NK-92 treated with Interleukin-12 subunit alpha and Interleukin-12 subunit beta, amount 100 ng/mL, for 24 hours (cell line): ENCODE measurements around the gene DGAT2.

Source experiments
- DNase-seq: peaks from one replicate; lab custom pipeline; 2025; lab: John Stamatoyannopoulos, UW

DGAT2 gene

DNA sequence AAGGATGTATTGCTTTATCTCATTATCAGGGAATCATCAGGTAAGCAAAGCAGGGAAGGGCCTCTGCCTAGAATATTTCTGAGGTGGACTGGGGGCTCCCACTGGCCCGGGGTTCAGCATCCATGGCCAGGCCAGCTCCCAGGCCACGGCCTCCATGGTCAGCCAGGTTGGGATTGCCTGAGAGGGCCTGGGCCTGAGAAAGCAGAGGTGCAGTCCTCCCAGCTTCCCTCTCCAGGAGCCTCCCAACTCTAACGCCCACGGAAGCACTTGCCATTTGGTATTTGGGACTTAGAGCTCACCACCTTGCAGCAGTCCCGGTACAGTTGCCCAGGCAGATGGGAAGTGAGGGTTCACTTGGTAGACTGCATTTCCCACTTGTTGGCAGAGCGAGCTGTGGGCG is 12.7 kb downstream of the DGAT2 start:
- DNase-seq = no peak

DNA sequence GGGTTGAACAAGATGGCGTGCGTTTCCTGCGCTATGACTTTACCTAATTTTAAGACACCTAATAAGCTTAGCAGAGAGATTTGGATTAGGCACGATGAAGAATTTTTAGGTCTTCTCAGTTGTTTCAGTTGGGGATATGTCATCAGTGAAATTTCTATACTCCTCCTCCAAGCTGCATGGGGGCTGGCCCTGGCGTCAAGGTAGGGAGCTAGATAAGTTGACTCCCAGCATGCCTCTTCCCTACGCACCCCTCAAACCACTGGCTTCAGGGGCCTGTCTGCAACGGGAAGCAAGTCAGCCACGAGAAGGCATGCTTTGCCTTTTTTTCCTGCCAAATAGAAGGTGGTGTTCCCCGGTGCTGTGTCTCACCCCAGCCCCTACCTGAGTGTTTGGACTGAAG is 13.3 kb downstream of the DGAT2 start:
- DNase-seq = no peak

DNA sequence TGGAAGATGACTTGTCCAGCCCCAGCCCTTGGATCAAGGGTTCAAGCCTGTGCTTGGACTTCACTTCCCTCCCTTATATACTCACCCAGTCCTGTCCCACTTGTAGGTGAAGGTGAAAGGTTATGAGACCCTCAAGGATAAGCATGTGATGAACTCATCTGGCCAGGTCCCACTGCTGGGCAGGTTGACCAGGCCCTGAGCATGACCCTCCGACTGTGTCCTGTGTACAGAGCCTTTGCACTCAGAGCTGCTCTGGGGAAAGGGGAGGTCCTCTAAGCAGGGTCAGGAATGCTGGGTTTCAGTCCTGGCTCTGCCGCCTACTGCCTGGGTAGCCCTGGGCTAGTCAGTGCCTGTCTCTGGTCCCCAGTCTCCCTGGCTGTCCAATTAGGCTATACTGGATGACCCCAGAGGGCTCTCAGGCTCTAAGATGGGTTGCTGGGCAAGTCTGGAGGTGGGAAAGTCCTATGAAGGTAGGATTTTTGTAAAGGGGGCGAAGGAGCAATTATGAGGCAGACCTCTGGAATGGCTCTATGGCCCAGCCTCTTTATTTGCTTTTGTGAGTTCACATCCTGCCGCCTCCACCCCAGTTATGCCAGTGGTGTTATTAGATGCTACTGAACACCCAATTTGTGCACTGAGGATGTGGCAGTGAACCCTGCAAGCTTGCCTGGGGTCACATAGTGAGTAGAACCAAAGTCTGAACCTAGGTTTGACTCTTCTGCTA is 14.1 kb downstream of the DGAT2 start:
- DNase-seq = no peak

DNA sequence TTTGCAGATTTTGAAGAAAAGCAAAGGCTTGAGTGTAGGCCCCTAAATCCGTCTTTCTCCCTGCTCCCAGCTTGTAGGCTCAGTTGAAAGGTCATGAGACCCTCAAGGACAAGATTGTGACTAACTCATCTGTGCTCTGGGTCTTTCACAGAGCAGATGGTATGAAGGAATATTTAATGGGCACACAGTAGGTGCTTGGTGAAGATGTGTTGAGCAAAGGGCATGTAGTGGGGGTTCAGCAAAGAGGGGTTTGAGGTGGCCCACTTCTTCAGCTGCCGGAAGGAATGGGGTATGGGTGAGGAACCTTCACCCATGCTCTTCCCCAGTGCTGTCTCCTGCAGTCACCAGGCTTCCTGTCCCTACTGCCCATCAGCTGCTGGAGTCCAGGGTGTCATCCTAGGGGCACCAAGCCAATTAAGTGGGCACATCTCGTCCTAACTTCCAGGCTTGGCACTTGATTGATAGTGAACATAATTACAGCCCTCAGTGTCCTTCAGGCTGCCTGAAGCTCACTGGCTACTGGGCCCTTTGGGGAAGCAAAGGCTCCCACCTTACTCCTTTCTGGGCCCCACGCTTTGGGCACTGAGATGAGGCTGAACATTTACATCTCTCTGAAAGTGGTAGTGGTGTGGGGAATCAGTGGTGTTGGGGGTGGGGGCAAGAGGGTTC is 15.0 kb downstream of the DGAT2 start:
- DNase-seq = no peak

DNA sequence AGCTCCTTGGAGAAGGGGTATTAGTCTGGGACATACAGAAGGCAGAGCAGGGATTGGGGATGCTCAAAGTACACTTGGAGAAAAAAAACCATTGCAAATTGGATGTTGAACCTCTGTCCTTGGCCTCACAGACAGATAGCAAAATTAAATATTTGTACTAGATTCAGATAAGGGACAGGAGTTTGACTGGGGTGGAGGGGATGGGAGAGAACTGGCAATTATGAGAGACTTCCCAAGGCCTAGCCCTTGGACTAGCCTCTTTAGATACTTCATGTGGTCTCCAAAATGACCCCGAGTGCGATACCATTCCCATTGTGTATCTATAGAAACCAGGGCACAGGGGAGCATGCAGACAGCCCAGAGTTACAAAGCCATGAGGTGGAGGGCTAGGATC is 15.5 kb downstream of the DGAT2 start:
- DNase-seq = no peak

DNA sequence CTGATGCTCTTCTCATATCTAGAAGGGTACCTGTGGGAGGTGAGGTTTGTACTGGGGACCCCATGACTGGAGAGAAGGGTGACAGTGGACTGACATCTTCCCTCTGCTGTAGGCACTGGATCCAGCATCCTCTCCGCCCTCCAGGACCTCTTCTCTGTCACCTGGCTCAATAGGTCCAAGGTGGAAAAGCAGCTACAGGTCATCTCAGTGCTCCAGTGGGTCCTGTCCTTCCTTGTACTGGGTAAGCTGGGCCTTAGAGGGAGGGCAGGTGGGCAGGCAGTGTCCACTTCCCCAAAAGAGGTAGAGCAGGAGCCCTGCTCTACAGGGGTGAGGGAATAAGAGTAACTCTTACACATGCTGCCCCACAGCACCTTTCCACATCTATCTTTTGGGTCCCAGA is 15.9 kb downstream of the DGAT2 start:
- DNase-seq = no peak

DNA sequence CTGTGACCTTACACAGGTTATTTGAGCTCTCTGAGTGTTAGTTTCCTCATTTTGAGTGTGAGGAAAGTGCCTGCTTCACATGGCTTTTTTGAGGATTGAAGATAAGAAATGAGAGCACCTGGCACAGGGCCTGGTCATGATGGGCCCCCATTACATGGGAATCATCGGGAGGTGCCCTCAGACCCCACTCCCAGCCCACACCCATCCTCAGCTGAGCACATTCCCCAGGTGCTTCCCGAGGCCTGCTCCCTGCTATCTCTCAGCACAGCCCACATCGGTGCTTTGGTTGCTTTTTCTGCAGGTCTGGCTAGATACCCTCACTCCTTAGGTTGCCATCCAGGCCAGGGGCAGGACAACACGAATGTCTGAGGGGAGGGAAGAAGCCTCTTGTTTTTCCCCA is 16.6 kb downstream of the DGAT2 start:
- no peak for DNase-seq

DNA sequence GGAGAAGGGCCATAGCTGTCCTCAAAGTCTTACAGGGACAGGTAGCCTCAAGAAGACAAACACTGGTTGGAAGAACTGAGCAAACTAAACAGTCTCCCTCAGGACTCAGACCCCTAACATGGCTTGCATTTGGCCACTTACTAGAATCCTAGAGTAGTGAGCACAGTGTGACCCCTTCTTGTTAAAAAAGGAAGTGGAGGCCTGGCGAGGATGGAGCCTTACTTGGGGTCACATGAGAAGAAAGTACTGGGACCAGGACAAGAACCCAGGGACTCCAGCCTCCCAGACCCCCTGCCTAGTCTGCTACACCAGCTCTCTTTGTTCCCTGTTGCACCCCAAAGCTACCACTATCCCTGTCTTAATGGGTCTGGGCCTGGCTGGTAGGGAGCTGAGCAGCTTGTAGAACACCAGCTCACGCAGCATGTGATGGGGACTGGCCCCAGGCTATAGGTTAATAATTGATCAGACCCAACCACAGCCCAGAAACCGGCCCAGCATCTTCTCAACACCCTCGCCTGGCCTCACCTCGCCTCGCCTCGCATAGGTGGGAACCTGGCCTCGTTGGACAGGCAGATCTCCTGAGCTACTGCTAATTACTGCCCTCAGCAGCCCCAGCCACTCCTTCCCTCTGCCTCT is 17.6 kb downstream of the DGAT2 start:
- DNase-seq = no peak

DNA sequence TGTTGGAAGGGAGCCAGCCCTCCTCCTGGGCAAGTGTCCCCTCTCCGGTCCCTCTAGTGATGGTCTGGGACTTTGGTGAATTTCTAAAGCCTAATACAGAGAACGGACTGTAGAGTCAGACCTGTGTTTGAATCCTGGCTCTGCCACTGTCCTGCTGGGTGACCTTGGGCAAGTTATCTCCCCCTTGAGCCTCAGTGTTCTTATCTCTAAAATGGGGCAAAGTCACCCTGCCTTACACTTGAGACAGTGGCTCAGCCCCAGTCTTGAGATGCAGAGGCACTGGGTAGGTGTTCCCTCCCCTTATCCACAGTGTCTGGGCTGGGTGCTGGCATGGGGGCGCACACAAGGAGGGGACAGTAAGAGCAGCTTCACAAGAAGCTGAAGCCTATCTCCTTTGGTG is 20.9 kb downstream of the DGAT2 start:
- DNase-seq = no peak

DNA sequence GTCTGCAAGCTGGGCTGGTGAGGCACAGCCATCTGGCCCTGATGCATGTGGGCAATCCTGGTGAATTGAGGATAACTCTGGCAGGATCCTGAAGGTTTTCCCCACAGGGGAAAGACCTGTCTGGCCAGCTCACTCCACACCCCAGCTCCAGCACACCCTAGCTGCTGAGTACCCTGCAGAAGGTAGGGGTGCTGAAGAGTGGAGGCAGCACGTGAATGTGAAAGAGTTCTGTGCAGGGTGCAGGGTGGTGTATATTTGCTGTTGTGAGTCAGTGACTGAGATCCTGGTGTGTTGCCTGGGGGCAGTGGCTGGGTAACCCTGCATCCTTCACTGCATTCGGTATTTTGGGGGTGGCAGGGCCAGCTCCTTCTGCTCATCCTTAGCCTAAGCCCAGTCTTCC is 22.4 kb downstream of the DGAT2 start:
- no peak for DNase-seq

DNA sequence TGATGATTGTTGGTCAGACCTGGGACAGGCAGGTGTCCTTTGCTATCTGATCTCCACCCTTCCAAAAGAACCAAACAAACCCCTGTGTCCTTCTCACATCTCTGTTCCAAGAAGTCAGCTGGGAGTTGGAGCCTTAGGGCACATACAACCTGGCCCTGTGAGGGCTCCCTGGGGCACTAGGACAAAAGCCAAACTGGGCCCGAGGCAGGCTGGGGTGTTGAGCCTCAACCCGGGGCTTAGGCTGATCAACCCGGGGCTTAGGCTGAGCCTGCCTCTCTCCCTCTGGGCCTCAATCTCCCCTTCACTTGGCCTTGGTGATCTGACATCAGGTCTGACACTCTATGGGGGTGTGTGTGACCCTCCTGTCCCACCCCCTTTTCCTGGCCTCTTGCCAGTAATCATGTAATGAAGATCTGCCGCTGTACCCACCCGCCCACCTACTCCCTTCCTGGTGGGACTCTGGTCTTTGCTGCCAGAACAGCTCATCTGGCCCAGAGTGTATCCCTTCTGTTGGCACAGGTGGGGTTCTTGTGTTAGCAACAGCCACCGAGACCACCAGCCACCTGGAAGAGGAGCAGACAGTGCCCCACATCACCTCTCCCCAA is 23.7 kb downstream of the DGAT2 start:
- no peak for DNase-seq

DNA sequence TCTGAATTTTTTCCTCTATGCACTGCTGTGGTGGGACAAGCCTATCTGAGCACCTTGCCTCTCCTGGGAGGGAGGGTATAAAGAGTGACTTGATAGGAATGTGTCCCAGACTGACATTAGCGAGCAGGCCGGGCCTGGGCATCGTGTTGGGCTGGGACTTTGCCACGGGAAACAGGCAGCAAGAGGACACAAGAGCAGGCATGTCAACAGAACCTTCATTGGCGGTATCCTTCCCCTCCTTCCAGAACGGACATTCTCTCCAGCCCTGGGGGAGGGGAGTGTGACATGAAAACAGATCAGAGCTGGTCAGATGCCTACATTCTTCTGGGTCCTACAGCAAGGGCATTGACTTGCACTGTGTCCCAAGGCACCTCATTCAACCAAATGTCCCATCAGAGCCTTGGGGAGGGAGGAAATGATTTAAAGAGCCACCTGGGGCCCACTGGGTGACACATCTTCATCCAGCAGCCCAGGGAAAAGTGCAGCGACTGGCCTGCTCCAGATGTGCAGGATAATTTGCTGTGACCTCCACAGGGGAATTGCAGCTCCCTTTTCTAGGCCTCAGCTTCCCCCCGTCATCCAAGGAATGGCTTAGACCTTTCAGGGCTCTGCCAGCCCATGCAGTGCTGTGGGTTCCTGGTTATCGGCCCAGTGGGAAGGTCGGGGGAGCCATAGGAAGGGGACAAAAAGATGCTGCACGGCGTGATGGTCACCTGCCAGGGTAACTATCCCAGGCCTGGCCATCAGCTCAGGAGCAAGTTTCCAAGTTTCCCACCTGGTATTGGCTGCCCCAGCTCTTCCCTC is 24.6 kb downstream of the DGAT2 start:
- no peak for DNase-seq

DNA sequence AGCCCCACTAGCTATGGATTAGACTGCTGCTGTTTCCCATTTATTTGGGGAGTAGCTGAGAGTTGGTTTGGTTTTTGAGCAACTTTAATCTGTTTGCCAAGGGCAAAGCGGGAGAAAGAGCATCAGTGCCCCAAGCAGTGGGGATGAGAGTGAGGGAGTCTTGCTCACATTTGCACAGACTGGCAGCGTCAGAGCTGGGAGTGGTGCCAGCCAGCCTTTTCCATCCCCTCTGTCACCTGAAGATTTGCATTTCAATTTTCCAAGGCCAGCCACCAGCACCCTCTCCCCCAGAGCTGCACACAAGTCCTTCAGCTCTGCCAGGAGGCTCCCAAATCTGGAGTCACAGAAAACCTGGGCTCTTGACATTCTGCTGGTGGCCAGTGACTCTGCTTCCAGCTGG is 25.4 kb downstream of the DGAT2 start:
- DNase-seq = no peak

DNA sequence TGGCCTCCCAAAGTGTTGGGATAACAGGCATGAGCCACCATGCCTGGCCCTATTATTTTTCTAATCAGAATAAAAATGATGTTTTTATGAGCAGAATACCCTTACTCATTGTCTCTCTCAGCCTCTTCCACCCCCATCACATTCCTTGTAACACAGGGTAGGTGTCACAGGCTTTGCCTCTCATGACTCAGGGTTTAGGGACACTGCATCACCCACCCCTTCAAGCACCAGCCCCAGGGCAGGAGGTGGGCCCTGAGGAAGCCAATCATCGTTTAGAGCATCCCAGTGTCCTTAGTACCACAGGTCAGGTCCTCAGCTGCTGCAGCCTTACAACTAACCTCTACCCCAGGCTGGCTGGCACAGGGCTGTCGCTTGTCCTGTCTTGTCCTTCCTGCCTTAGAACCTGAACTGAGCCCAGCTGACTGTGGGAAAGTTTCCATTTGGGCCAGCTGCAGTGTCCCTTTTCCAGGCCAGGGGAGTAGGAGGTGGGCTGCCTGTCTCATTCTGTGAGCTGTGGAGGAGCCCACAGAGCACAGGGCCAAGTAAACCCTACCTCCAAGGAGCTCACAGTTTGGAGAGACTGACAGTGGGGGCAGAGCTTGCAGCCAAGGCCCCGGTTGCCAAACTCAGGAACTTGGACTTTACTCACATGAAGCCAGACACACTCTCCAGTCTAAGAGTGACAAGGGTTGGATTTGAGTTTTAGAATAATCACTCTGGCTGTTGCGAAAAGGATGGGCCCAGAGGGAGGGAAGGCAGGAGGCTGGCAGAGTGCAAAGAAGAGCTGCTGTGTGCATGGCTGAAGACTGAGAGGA is 26.9 kb downstream of the DGAT2 start:
- no peak for DNase-seq

DNA sequence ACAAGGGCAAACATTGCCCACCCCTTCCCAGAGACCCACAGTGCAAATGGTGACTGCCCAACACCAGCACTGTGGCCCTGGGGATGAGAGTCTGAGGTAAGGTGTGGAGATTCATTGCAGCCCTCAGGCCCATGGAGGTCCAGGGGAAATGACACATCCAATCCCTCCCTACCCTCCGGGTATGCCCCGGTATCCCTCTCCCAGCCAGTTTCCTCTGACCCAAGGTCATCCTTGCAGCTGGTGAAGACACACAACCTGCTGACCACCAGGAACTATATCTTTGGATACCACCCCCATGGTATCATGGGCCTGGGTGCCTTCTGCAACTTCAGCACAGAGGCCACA is 27.5 kb downstream of the DGAT2 start:
- no peak for DNase-seq

DNA sequence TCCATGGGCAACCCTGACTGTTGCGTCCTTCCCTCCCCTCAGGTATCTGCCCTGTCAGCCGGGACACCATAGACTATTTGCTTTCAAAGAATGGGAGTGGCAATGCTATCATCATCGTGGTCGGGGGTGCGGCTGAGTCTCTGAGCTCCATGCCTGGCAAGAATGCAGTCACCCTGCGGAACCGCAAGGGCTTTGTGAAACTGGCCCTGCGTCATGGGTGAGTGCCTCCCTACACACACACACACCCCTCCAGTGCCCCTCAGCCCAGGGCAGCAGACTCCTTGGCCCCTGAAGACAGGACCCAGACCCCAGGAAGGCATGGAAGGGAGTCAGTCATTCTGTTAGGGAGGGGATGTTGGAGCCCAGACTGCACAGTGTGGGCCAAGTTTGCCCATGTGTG is 28.5 kb downstream of the DGAT2 start:
- DNase-seq = no peak

DNA sequence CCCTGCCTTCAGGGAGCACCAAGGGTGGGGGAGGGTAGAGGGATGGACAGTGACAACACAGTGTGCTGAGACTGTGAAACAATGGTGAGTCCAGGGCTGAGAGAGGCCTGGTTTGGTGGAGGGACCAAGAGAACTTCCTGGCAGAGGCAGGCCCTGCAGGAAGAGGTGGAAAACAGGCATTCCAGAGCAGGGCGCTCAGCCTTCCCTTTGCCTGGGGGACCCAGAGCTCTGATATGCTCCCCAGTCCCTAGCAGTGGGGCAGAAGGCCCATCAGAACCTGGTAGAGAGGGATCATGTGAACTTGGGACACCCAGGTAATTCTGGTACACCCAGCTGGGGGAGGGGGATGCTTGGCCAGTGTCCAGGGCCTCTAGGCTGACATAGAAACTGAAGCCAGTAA is 29.2 kb downstream of the DGAT2 start:
- DNase-seq = no peak

DNA sequence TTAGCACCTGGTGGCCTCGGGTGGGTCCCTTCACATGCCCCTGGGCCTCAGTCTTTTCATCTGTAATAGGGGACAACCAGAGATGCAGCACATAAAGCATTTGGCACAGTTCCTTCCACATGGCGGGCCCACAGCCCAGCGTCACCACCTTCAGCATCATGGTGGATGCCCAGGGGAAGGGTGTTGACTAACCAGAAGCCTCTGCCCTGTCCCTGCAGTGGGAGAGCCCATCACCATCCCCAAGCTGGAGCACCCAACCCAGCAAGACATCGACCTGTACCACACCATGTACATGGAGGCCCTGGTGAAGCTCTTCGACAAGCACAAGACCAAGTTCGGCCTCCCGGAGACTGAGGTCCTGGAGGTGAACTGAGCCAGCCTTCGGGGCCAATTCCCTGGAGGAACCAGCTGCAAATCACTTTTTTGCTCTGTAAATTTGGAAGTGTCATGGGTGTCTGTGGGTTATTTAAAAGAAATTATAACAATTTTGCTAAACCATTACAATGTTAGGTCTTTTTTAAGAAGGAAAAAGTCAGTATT is 31.6 kb downstream of the DGAT2 start:
- DNase-seq = no peak

DNA sequence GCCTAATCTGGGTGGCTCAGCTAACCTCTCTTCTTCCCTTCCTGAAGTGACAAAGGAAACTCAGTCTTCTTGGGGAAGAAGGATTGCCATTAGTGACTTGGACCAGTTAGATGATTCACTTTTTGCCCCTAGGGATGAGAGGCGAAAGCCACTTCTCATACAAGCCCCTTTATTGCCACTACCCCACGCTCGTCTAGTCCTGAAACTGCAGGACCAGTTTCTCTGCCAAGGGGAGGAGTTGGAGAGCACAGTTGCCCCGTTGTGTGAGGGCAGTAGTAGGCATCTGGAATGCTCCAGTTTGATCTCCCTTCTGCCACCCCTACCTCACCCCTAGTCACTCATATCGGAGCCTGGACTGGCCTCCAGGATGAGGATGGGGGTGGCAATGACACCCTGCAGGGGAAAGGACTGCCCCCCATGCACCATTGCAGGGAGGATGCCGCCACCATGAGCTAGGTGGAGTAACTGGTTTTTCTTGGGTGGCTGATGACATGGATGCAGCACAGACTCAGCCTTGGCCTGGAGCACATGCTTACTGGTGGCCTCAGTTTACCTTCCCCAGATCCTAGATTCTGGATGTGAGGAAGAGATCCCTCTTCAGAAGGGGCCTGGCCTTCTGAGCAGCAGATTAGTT is 32.3 kb downstream of the DGAT2 start:
- DNase-seq = no peak

DNA sequence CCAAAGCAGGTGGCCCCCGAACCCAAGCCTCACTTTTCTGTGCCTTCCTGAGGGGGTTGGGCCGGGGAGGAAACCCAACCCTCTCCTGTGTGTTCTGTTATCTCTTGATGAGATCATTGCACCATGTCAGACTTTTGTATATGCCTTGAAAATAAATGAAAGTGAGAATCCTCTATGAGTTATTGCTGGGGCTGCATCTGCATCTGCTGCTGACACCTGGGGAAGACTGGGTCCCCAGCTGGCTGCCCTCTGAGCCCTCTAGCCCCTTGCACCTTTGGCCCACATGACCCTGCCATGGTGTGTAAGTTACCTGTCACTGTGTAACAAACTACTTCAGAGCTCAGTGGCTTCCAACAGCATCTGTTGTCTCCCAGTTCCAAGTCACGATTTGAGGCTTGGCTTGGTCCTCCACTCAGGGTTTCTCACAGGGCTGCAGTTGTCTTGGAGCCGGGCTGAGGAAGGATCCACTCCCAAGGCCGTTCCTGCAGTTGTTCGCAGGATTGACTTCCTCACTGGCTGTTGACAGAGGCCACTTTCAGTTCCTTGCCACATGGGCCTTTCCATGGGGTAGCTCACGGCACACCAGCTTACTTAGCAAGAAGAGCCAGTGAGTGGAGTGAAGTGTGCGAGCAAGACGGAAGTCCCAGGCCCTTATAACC is 32.9 kb downstream of the DGAT2 start:
- no peak for DNase-seq
